OCI-LY1 (cell line): Measurements from ENCODE around the gene VEGFA.

ENCODE experiments used
- CTCF ChIP-seq: fragments of 200-600 bp; sonication (generic), shearing (Covaris generic); IDR thresholded peaks from 2 replicates; pipeline ENCODE4 v1.5.1; 2017; ENCODE audit warnings: mild to moderate bottlenecking, antibody characterized with exemption, low read length, moderate library complexity, mixed read lengths
- EZH2 ChIP-seq: fragments of 200-600 bp; sonication (generic), shearing (Covaris generic); IDR thresholded peaks from 2 replicates; pipeline ENCODE4 v1.8.0; 2017; ENCODE audit warnings: borderline replicate concordance, mixed run types, mild to moderate bottlenecking, antibody characterized with exemption, low read length, moderate library complexity, mixed read lengths

- TF ChIP-seq CTCF (no peak), EZH2 (no peak)
Measured at GRCh38 chr6:43806758-43807227, 36.8 kb downstream of the VEGFA start.
